ENCODE results near the gene ZNF277. TPM values are rescaled to one million over a fixed set of nuclear protein-coding genes. Genes with fewer than 3 reads are reported as not detected.

Gene ZNF277
- total RNA-seq, 1 experiment from 2014 or later: 19.9 TPM

Other genes with a start within 250 kb of the ZNF277 start
- 28.0 and 31.4 TPM in 2 replicates for gene DOCK4, start 296 bp upstream of the ZNF277 start, total RNA-seq (2022)
- gene IFRD1, start 243.8 kb downstream of the ZNF277 start, total RNA-seq (2022): 116 and 123 TPM in 2 replicates

All from MCF 10A (cell line).